Neural cell (in vitro differentiated cells): ENCODE data around the gene PNPLA1. TPM values are rescaled to one million over a fixed set of nuclear protein-coding genes. Genes with fewer than 3 reads are reported as not detected.

Experiments used
- H2AFZ ChIP-seq: fragments of 200-600, 300-800 bp; sonication (generic), shearing (Covaris generic); 2 replicates; pipeline ENCODE4 v1.6.0; 2014; ENCODE audit warnings: low read depth, mild to moderate bottlenecking, antibody characterized with exemption, low read length, moderate library complexity
- H3F3A ChIP-seq: fragments of 200-600 bp; shearing (Covaris generic); 2 replicates; pipeline ENCODE4 v1.6.1; 2016; ENCODE audit warnings: mild to moderate bottlenecking, moderate library complexity, mixed read lengths, antibody characterized with exemption, low read length; ENCODE audit not compliant: insufficient read depth, poor library complexity, severe bottlenecking
- H3K27ac ChIP-seq: fragments of 200-600, 300-800 bp; sonication (generic), shearing (Covaris generic); 2 replicates; pipeline ENCODE4 v1.5.1; 2014; ENCODE audit warnings: mild to moderate bottlenecking, low read length, moderate library complexity
- H3K27me3 ChIP-seq: fragments of 300-800, 200-600 bp; sonication (generic), shearing (Covaris generic); 2 replicates; pipeline ENCODE4 v1.6.0; 2014; ENCODE audit warnings: mild to moderate bottlenecking, low read depth, low read length, moderate library complexity; ENCODE audit not compliant: insufficient read depth
- H3K36me3 ChIP-seq: fragments of 300-800, 200-600 bp; sonication (generic), shearing (Covaris generic); 2 replicates; pipeline ENCODE4 v1.5.1; 2014; ENCODE audit warnings: mild to moderate bottlenecking, antibody characterized with exemption, low read length, moderate library complexity; ENCODE audit not compliant: insufficient read depth
- H3K4me2 ChIP-seq: fragments of 300-800, 200-600 bp; sonication (generic), shearing (Covaris generic); 2 replicates; pipeline ENCODE4 v1.6.0; 2014; ENCODE audit warnings: mild to moderate bottlenecking, low read length
- H3K4me3 ChIP-seq: fragments of 300-800, 200-600 bp; sonication (generic), shearing (Covaris generic); 2 replicates; pipeline ENCODE4 v1.5.1; 2014; ENCODE audit warnings: mild to moderate bottlenecking, low read length, moderate library complexity
- H3K79me2 ChIP-seq: fragments of 200-600 bp; shearing (Covaris generic); replicated peaks from 2 replicates; pipeline ENCODE4 v1.6.0; 2014; ENCODE audit warnings: mild to moderate bottlenecking, low read length, moderate library complexity; ENCODE audit not compliant: insufficient read depth
- H3K9ac ChIP-seq: fragments of 300-800, 200-600 bp; sonication (generic), shearing (Covaris generic); 2 replicates; pipeline ENCODE4 v1.6.1; 2016; ENCODE audit warnings: mild to moderate bottlenecking, low read length, mixed read lengths
- H3K9me2 ChIP-seq: fragments of 200-600 bp; shearing (Covaris generic); 2 replicates; pipeline ENCODE4 v1.6.1; 2016; ENCODE audit warnings: mild to moderate bottlenecking, low read length, mixed read lengths; ENCODE audit not compliant: insufficient read depth
- H3K9me3 ChIP-seq: fragments of 200-600, 300-800 bp; sonication (generic), shearing (Covaris generic); 2 replicates; pipeline ENCODE4 v1.6.1; 2016; ENCODE audit warnings: mild to moderate bottlenecking, mixed run types, low read length, moderate library complexity, mixed read lengths
- H4K20me1 ChIP-seq: fragments of 200-600 bp; shearing (Covaris generic); 2 replicates; pipeline ENCODE4 v1.6.1; 2016; ENCODE audit warnings: mild to moderate bottlenecking, mixed run types; ENCODE audit not compliant: insufficient read depth
- CTCF ChIP-seq: fragments of 450-650 bp; IDR thresholded peaks from 2 replicates; pipeline ENCODE4 v1.5.1; 2014; ENCODE audit warnings: antibody characterized with exemption, mild to moderate bottlenecking, moderate library complexity; ENCODE audit not compliant: poor library complexity, severe bottlenecking
- EP300 ChIP-seq: fragments of 450-650 bp; conservative IDR thresholded peaks from 2 replicates; pipeline ENCODE4 v1.6.1; 2014; ENCODE audit warnings: antibody characterized with exemption, mild to moderate bottlenecking, moderate library complexity; ENCODE audit not compliant: poor library complexity, severe bottlenecking
- EZH2 ChIP-seq: fragments of 200-600, 300-800 bp; shearing (Covaris generic), sonication (generic); IDR thresholded peaks from 2 replicates; pipeline ENCODE4 v1.6.1; 2014; ENCODE audit warnings: antibody characterized with exemption, low read length, borderline replicate concordance, mild to moderate bottlenecking; ENCODE audit not compliant: insufficient read depth, poor library complexity, severe bottlenecking
- MXI1 ChIP-seq: fragments of 450-650 bp; conservative IDR thresholded peaks from 2 replicates; pipeline ENCODE4 v1.6.1; 2014; ENCODE audit warnings: antibody characterized with exemption, mild to moderate bottlenecking; ENCODE audit not compliant: poor library complexity, severe bottlenecking
- POLR2AphosphoS5 ChIP-seq: IDR thresholded peaks from 2 replicates; pipeline ENCODE4 v1.6.1; 2012
- RAD21 ChIP-seq: fragments of 450-650 bp; conservative IDR thresholded peaks from 2 replicates; pipeline ENCODE4 v1.6.1; 2014; ENCODE audit warnings: antibody characterized with exemption, mild to moderate bottlenecking, moderate library complexity
- REST ChIP-seq: IDR thresholded peaks from 2 replicates; pipeline ENCODE4 v1.6.1; 2012; ENCODE audit warnings: borderline replicate concordance
- SMC3 ChIP-seq: fragments of 450-650 bp; conservative IDR thresholded peaks from 2 replicates; pipeline ENCODE4 v1.6.1; 2014; ENCODE audit warnings: antibody characterized with exemption, mild to moderate bottlenecking, moderate library complexity; ENCODE audit not compliant: poor library complexity
- TAF1 ChIP-seq: IDR thresholded peaks from 2 replicates; pipeline ENCODE4 v1.6.1; 2012; ENCODE audit warnings: low read depth
- polyA plus RNA-seq: library from polyadenylated mRNA; depleted of rRNA; stranded (reverse); fragments of >200 nt; gene quantifications from 2 replicates; pipeline ENCODE4 v1.2.3, GENCODE V29; 2014

Gene PNPLA1
- polyA plus RNA-seq, 1 donor from 2014 or later, result not detected

- no peaks in the 10 kb centered on the region for H3K9me3 ChIP-seq
- H3K9ac ChIP-seq, result no peak overlapping the region
- H3K4me2 ChIP-seq, result no peak overlapping the region
- no peak for TF ChIP-seq SMC3
- TF ChIP-seq REST, result no peak
- TF ChIP-seq CTCF, result no peak
- no peak for TF ChIP-seq TAF1
- TF ChIP-seq EP300, result no peak
- no peak for TF ChIP-seq RAD21
- TF ChIP-seq POLR2AphosphoS5, result no peak
- no peak for TF ChIP-seq EZH2
- no peak for TF ChIP-seq MXI1
- H3K79me2 ChIP-seq, result no peaks in the 10 kb centered on the region
- H3K27me3 ChIP-seq, result no peaks in the 10 kb centered on the region
- no peaks in the 10 kb centered on the region for H4K20me1 ChIP-seq
- H3K4me3 ChIP-seq, result no peak overlapping the region
- no peaks in the 10 kb centered on the region for H3F3A ChIP-seq
- H3K27ac ChIP-seq, result no peak overlapping the region
- no peaks in the 10 kb centered on the region for H3K36me3 ChIP-seq
- no peak overlapping the region for H2AFZ ChIP-seq
- no peaks in the 10 kb centered on the region for H3K9me2 ChIP-seq
Observed at GRCh38 chr6:36266913-36267644, 2.8 kb upstream of the PNPLA1 start.

GRCh38 chr6:36267731-36268477, 2.0 kb upstream of the PNPLA1 start:
- Histone ChIP-seq H3K4me3 (no peak overlapping the region), H3K9me2 (no peaks in the 10 kb centered on the region), H3K27ac (no peak overlapping the region), H3F3A (no peaks in the 10 kb centered on the region), H2AFZ (no peak overlapping the region), H3K27me3 (no peaks in the 10 kb centered on the region), H3K36me3 (no peaks in the 10 kb centered on the region), H3K9ac (no peak overlapping the region), H3K9me3 (no peaks in the 10 kb centered on the region), H4K20me1 (no peaks in the 10 kb centered on the region), H3K79me2 (no peaks in the 10 kb centered on the region), H3K4me2 (no peak overlapping the region)
- TF ChIP-seq EZH2 (no peak), RAD21 (no peak), MXI1 (no peak), SMC3 (no peak), TAF1 (no peak), CTCF (no peak), POLR2AphosphoS5 (no peak), REST (no peak), EP300 (no peak)
